Measurements from ENCODE around the gene AVL9.
"Not testable (repeated sequence)": the region's sequence is repeated elsewhere in the genome, so short reads cannot be mapped to it uniquely, and the experiment has no call there.

Gene AVL9

DNA sequence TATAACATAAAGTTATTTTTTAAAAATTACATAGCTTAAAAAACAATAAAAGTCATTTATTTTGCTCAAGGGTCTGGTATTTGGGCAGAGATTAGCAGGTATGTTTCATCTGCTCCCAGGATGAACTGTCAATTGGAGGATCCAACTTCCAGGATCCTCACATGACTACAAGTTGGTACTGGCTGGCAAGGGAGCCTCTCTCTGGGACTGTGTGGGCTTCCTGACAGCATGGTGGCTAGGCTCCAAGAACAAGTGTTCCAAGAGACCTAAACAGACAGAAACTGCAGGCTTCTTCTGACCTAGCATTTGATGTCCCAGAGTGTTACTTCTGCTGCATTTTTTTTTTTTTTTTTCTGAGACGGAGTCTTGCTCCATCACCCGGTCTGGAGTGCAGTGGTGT is 107.2 kb downstream of the AVL9 start:
- no peak overlapping the region for H3K27ac ChIP-seq (ENCODE audit: low read depth, low read length)
- no peaks in the 10 kb centered on the region for H3K79me2 ChIP-seq (ENCODE audit: insufficient read depth, low read length)
- H3K27me3 ChIP-seq (ENCODE audit: low read length), result no peaks in the 10 kb centered on the region
- no peaks in the 10 kb centered on the region for H4K20me1 ChIP-seq (ENCODE audit: low read depth, low read length)
- no peak overlapping the region for H3K4me3 ChIP-seq (ENCODE audit: insufficient read depth, low read length, poor library complexity, severe bottlenecking)
- H3K9ac ChIP-seq (ENCODE audit: low read length), result no peak overlapping the region
- no peaks in the 10 kb centered on the region for H3K9me2 ChIP-seq (replicated peaks; ENCODE audit: insufficient read depth, low read length)
- H3K4me2 ChIP-seq (ENCODE audit: low read depth, low read length, poor library complexity, severe bottlenecking), result no peak overlapping the region
- no peaks in the 10 kb centered on the region for H3F3A ChIP-seq (ENCODE audit: insufficient read depth)
- no peak overlapping the region for H2AFZ ChIP-seq (ENCODE audit: low read depth, low read length, severe bottlenecking)
- no peaks in the 10 kb centered on the region for H3K9me3 ChIP-seq (ENCODE audit: insufficient read depth, low read length)
- H3K36me3 ChIP-seq (ENCODE audit: low read length), result no peaks in the 10 kb centered on the region
- TF ChIP-seq EZH2phosphoT487 (conservative IDR thresholded peaks at IDR 0.05; ENCODE audit: low read length), result no peak
- no peak for TF ChIP-seq CTCF (IDR thresholded peaks at IDR 0.05; ENCODE audit: insufficient read depth, low read length, poor library complexity, severe bottlenecking)

DNA sequence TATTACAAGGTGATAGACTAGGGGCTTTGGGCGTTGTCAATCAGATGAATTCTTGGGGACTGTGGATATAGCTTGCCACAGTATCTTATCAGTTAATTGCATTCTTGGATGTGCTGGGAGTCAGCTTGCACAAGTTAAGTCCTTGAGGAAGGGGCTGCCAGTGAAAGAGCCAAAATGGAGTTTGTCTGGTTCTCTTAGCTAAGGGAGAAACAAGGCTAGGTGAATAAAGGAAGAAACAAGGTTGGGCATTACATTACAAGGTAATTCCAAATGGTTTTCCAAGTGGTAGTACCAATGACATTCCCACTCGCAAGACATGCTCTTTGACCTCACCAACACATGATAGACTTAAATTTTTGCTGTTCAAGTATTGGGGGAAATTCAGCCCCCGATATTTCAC is 108.2 kb downstream of the AVL9 start:
- not testable (repeated sequence) for H4K20me1 ChIP-seq (ENCODE audit: low read depth, low read length); H3F3A ChIP-seq (ENCODE audit: insufficient read depth); H3K4me3 ChIP-seq (ENCODE audit: insufficient read depth, low read length, poor library complexity, severe bottlenecking); H3K27ac ChIP-seq (ENCODE audit: low read depth, low read length); H3K9me2 ChIP-seq (replicated peaks; ENCODE audit: insufficient read depth, low read length); H3K9ac ChIP-seq (ENCODE audit: low read length); H3K79me2 ChIP-seq (ENCODE audit: insufficient read depth, low read length); H3K27me3 ChIP-seq (ENCODE audit: low read length); H3K4me2 ChIP-seq (ENCODE audit: low read depth, low read length, poor library complexity, severe bottlenecking); H3K9me3 ChIP-seq (ENCODE audit: insufficient read depth, low read length); H3K36me3 ChIP-seq (ENCODE audit: low read length); H2AFZ ChIP-seq (ENCODE audit: low read depth, low read length, severe bottlenecking)

- H2AFZ ChIP-seq (ENCODE audit: low read depth, low read length, severe bottlenecking); H3K4me2 ChIP-seq (ENCODE audit: low read depth, low read length, poor library complexity, severe bottlenecking): not testable (repeated sequence)
These were observed 108.8 kb downstream of the AVL9 start for GRCh38 chr7:32604047-32604446.

DNA sequence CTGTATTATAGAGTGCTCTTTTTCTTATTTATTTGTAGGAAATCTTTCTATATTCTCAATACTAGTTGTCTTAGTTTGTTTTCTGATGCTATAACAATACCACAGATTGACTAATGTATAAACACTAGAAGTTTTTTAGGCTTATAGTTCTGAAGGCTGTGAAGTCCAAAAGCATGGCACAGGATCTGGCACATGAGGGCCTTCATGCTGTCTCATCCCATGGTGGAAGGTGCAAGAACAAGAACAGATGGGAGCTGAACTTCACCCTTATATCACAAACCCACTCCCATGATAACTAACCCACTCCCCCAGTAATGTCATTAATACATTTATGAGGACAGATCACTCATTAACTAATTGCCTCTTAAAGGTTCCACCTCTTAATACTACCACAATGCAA is 109.7 kb downstream of the AVL9 start:
- no peaks in the 10 kb centered on the region for H4K20me1 ChIP-seq (ENCODE audit: low read depth, low read length)
- H3F3A ChIP-seq (ENCODE audit: insufficient read depth), result no peaks in the 10 kb centered on the region
- no peak overlapping the region for H3K4me2 ChIP-seq (ENCODE audit: low read depth, low read length, poor library complexity, severe bottlenecking)
- no peak overlapping the region for H3K27ac ChIP-seq (ENCODE audit: low read depth, low read length)
- H3K9ac ChIP-seq (ENCODE audit: low read length), result no peak overlapping the region
- no peaks in the 10 kb centered on the region for H3K36me3 ChIP-seq (ENCODE audit: low read length)
- H3K4me3 ChIP-seq (ENCODE audit: insufficient read depth, low read length, poor library complexity, severe bottlenecking), result no peak overlapping the region
- no peaks in the 10 kb centered on the region for H3K79me2 ChIP-seq (ENCODE audit: insufficient read depth, low read length)
- H3K27me3 ChIP-seq (ENCODE audit: low read length), result no peaks in the 10 kb centered on the region
- H3K9me2 ChIP-seq (replicated peaks; ENCODE audit: insufficient read depth, low read length), result no peaks in the 10 kb centered on the region
- no peak overlapping the region for H2AFZ ChIP-seq (ENCODE audit: low read depth, low read length, severe bottlenecking)
- TF ChIP-seq EZH2phosphoT487 (conservative IDR thresholded peaks at IDR 0.05; ENCODE audit: low read length), result no peak
- no peak for TF ChIP-seq CTCF (IDR thresholded peaks at IDR 0.05; ENCODE audit: insufficient read depth, low read length, poor library complexity, severe bottlenecking)
- no peaks in the 10 kb centered on the region for H3K9me3 ChIP-seq (ENCODE audit: insufficient read depth, low read length)

More at GRCh38 chr7:32604047-32604446, 108.8 kb downstream of the AVL9 start:
- H3K27me3 ChIP-seq (ENCODE audit: low read length); H3K36me3 ChIP-seq (ENCODE audit: low read length); H3K79me2 ChIP-seq (ENCODE audit: insufficient read depth, low read length); H3F3A ChIP-seq (ENCODE audit: insufficient read depth); H3K27ac ChIP-seq (ENCODE audit: low read depth, low read length); H3K9me3 ChIP-seq (ENCODE audit: insufficient read depth, low read length); H3K4me3 ChIP-seq (ENCODE audit: insufficient read depth, low read length, poor library complexity, severe bottlenecking); H3K9me2 ChIP-seq (replicated peaks; ENCODE audit: insufficient read depth, low read length); H4K20me1 ChIP-seq (ENCODE audit: low read depth, low read length); H3K9ac ChIP-seq (ENCODE audit: low read length): not testable (repeated sequence)
